ENCODE results near the gene ZBTB20.

Gene ZBTB20

GRCh38 chr3:114985776-114986175 is 161.3 kb downstream of the ZBTB20 start:
- no peaks in the 10 kb centered on the region for H3K4me1 ChIP-seq (ENCODE audit: insufficient read depth, low read length)
- no peaks in the 10 kb centered on the region for H3K36me3 ChIP-seq (ENCODE audit: insufficient read depth, low read length)
- no peaks in the 10 kb centered on the region for H3K9me3 ChIP-seq (ENCODE audit: control insufficient read depth, insufficient read depth, low read length)
- H3K9ac ChIP-seq (ENCODE audit: low read depth, low read length) = no peak overlapping the region

- H3K9ac ChIP-seq (ENCODE audit: low read depth, low read length) = no peak overlapping the region
- H3K9me3 ChIP-seq (ENCODE audit: control insufficient read depth, insufficient read depth, low read length) = no peaks in the 10 kb centered on the region
- no peaks in the 10 kb centered on the region for H3K36me3 ChIP-seq (ENCODE audit: insufficient read depth, low read length)
- H3K4me1 ChIP-seq (ENCODE audit: insufficient read depth, low read length) = no peaks in the 10 kb centered on the region
These were observed 163.8 kb downstream of the ZBTB20 start for GRCh38 chr3:114983248-114983647.

GRCh38 chr3:114974387-114974786 is 172.7 kb downstream of the ZBTB20 start:
- Histone ChIP-seq H3K9me3 (ENCODE audit: control insufficient read depth, insufficient read depth, low read length) (no peaks in the 10 kb centered on the region), H3K36me3 (ENCODE audit: insufficient read depth, low read length) (no peaks in the 10 kb centered on the region)

GRCh38 chr3:114973536-114973935 is 173.6 kb downstream of the ZBTB20 start:
- no peaks in the 10 kb centered on the region for H3K36me3 ChIP-seq (ENCODE audit: insufficient read depth, low read length)
- no peak overlapping the region for H3K9ac ChIP-seq (ENCODE audit: low read depth, low read length)
- no peaks in the 10 kb centered on the region for H3K4me1 ChIP-seq (ENCODE audit: insufficient read depth, low read length)
- H3K9me3 ChIP-seq (ENCODE audit: control insufficient read depth, insufficient read depth, low read length) = no peaks in the 10 kb centered on the region

More at GRCh38 chr3:114974387-114974786, 172.7 kb downstream of the ZBTB20 start:
- no peaks in the 10 kb centered on the region for H3K4me1 ChIP-seq (ENCODE audit: insufficient read depth, low read length)
- H3K9ac ChIP-seq (ENCODE audit: low read depth, low read length) = no peak overlapping the region

- Histone ChIP-seq H3K4me1 (ENCODE audit: insufficient read depth, low read length) (no peaks in the 10 kb centered on the region), H3K9me3 (ENCODE audit: control insufficient read depth, insufficient read depth, low read length) (no peaks in the 10 kb centered on the region), H3K36me3 (ENCODE audit: insufficient read depth, low read length) (no peaks in the 10 kb centered on the region), H3K9ac (ENCODE audit: low read depth, low read length) (no peak overlapping the region)
These were observed 179.9 kb downstream of the ZBTB20 start for GRCh38 chr3:114967168-114967567.

GRCh38 chr3:114962189-114962588 is 184.9 kb downstream of the ZBTB20 start:
- Histone ChIP-seq H3K9me3 (ENCODE audit: control insufficient read depth, insufficient read depth, low read length) (no peaks in the 10 kb centered on the region), H3K9ac (ENCODE audit: low read depth, low read length) (no peak overlapping the region), H3K36me3 (ENCODE audit: insufficient read depth, low read length) (no peaks in the 10 kb centered on the region), H3K4me1 (ENCODE audit: insufficient read depth, low read length) (no peaks in the 10 kb centered on the region)

GRCh38 chr3:114958930-114959329 is 188.2 kb downstream of the ZBTB20 start:
- Histone ChIP-seq H3K36me3 (ENCODE audit: insufficient read depth, low read length) (no peaks in the 10 kb centered on the region), H3K9me3 (ENCODE audit: control insufficient read depth, insufficient read depth, low read length) (no peaks in the 10 kb centered on the region), H3K9ac (ENCODE audit: low read depth, low read length) (no peak overlapping the region), H3K4me1 (ENCODE audit: insufficient read depth, low read length) (no peaks in the 10 kb centered on the region)

- Histone ChIP-seq H3K4me1 (ENCODE audit: insufficient read depth, low read length) (no peaks in the 10 kb centered on the region), H3K9ac (ENCODE audit: low read depth, low read length) (no peak overlapping the region), H3K9me3 (ENCODE audit: control insufficient read depth, insufficient read depth, low read length) (no peaks in the 10 kb centered on the region; the same call in 1 of the 2 replicates), H3K36me3 (ENCODE audit: insufficient read depth, low read length) (no peaks in the 10 kb centered on the region)
These were observed 193.3 kb downstream of the ZBTB20 start for GRCh38 chr3:114953800-114954199.

- Histone ChIP-seq H3K4me1 (ENCODE audit: insufficient read depth, low read length) (no peaks in the 10 kb centered on the region), H3K9me3 (ENCODE audit: control insufficient read depth, insufficient read depth, low read length) (no peaks in the 10 kb centered on the region; the same call in 1 of the 2 replicates), H3K36me3 (ENCODE audit: insufficient read depth, low read length) (no peaks in the 10 kb centered on the region), H3K9ac (ENCODE audit: low read depth, low read length) (no peak overlapping the region)
These were observed 193.8 kb downstream of the ZBTB20 start for GRCh38 chr3:114953215-114953799.

GRCh38 chr3:114942773-114943172 is 204.3 kb downstream of the ZBTB20 start:
- no peak overlapping the region for H3K9ac ChIP-seq (ENCODE audit: low read depth, low read length)
- no peaks in the 10 kb centered on the region for H3K9me3 ChIP-seq (ENCODE audit: control insufficient read depth, insufficient read depth, low read length)
- no peaks in the 10 kb centered on the region for H3K36me3 ChIP-seq (ENCODE audit: insufficient read depth, low read length)
- H3K4me1 ChIP-seq (ENCODE audit: insufficient read depth, low read length) = no peaks in the 10 kb centered on the region

- H3K36me3 ChIP-seq (ENCODE audit: insufficient read depth, low read length) = no peaks in the 10 kb centered on the region
- no peaks in the 10 kb centered on the region for H3K9me3 ChIP-seq (ENCODE audit: control insufficient read depth, insufficient read depth, low read length)
- H3K9ac ChIP-seq (ENCODE audit: low read depth, low read length) = no peak overlapping the region
- no peaks in the 10 kb centered on the region for H3K4me1 ChIP-seq (ENCODE audit: insufficient read depth, low read length)
These were observed 205.3 kb downstream of the ZBTB20 start for GRCh38 chr3:114941626-114942309.

- Histone ChIP-seq H3K4me1 (ENCODE audit: insufficient read depth, low read length) (no peaks in the 10 kb centered on the region), H3K9ac (ENCODE audit: low read depth, low read length) (no peak overlapping the region), H3K36me3 (ENCODE audit: insufficient read depth, low read length) (no peaks in the 10 kb centered on the region), H3K9me3 (ENCODE audit: control insufficient read depth, insufficient read depth, low read length) (no peaks in the 10 kb centered on the region)
These were observed 207.2 kb downstream of the ZBTB20 start for GRCh38 chr3:114939920-114940319.

- Histone ChIP-seq H3K4me1 (ENCODE audit: insufficient read depth, low read length) (no peaks in the 10 kb centered on the region), H3K9ac (ENCODE audit: low read depth, low read length) (no peak overlapping the region), H3K9me3 (ENCODE audit: control insufficient read depth, insufficient read depth, low read length) (no peaks in the 10 kb centered on the region), H3K36me3 (ENCODE audit: insufficient read depth, low read length) (no peaks in the 10 kb centered on the region)
These were observed 213.7 kb downstream of the ZBTB20 start for GRCh38 chr3:114933407-114933806.

GRCh38 chr3:114929971-114930732 is 216.9 kb downstream of the ZBTB20 start:
- Histone ChIP-seq H3K9ac (ENCODE audit: low read depth, low read length) (no peak overlapping the region), H3K9me3 (ENCODE audit: control insufficient read depth, insufficient read depth, low read length) (no peaks in the 10 kb centered on the region), H3K36me3 (ENCODE audit: insufficient read depth, low read length) (no peaks in the 10 kb centered on the region), H3K4me1 (ENCODE audit: insufficient read depth, low read length) (no peaks in the 10 kb centered on the region)

All from ES-I3 (cell line).